ENCODE results near the gene SEC22C. TPM values are rescaled to one million over a fixed set of nuclear protein-coding genes. Genes with fewer than 3 reads are reported as not detected.

Gene SEC22C
- polyA plus RNA-seq, 1 experiment: 45.9 TPM

DNA sequence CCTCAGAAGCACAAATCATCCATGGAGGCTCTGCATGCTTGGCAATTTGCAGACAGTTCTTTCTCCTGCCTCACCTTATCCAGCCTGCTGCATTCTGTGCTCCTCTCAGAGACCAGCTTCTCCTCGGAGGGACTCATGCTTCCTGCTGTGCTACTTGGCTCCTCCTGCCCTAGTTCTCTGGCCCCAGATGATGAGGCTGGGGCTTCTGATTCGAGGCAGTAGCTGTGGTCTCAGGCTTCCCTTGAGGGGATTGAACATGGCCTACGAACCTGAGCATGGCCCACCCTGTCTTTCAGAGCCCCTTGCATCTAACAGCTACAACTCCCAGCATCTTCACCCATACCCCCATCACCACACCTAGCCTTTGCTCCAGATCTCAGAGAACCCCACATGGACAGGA, 72.7 kb downstream of the SEC22C start:
- CTCF ChIA-PET: interaction anchor here (0.8 to 1.6 kb wide), 4 partner anchors 16 to 153 kb away, joined by 3 to 4 read pairs (median 4); no protein-coding TSS in a partner anchor
- Histone ChIP-seq H3K27me3 (ENCODE audit: control insufficient read depth, insufficient read depth, low read length) (peaks cover 7% of the 10 kb centered on the region), H3K36me3 (ENCODE audit: control insufficient read depth, insufficient read depth, low read length) (no peaks in the 10 kb centered on the region), H3K4me3 (ENCODE audit: low read depth, low read length) (no peak overlapping the region)
- DNase-seq (ENCODE audit: low read depth): no peak
- POLR2A ChIA-PET: no interaction called here
- TF ChIP-seq, protein P1, sequence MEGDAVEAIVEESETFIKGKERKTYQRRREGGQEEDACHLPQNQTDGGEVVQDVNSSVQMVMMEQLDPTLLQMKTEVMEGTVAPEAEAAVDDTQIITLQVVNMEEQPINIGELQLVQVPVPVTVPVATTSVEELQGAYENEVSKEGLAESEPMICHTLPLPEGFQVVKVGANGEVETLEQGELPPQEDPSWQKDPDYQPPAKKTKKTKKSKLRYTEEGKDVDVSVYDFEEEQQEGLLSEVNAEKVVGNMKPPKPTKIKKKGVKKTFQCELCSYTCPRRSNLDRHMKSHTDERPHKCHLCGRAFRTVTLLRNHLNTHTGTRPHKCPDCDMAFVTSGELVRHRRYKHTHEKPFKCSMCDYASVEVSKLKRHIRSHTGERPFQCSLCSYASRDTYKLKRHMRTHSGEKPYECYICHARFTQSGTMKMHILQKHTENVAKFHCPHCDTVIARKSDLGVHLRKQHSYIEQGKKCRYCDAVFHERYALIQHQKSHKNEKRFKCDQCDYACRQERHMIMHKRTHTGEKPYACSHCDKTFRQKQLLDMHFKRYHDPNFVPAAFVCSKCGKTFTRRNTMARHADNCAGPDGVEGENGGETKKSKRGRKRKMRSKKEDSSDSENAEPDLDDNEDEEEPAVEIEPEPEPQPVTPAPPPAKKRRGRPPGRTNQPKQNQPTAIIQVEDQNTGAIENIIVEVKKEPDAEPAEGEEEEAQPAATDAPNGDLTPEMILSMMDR (IDR thresholded peaks at IDR 0.05; ENCODE audit: insufficient read depth, low read depth, low read length): no peak

DNA sequence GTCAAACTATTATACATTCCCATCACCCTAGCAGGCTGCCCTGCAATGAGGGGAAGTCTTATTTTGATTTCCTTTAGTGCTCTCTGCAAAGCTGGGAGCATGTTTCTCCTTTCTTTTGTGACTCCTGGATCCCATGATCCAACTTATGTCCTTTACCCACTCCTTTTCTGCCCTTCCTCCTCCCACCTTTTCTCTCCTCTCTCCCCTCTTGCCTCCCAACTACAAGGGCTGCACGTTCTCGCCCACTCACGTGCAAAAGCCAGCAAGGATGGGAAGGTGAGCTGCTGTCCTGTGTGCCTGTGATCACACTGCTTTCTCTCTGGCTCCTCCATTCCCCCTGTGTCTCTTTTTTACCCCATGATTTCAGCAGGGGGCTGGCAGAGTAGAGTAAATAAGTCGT, 73.2 kb downstream of the SEC22C start:
- peaks cover 9% of the 10 kb centered on the region for H3K27me3 ChIP-seq (ENCODE audit: control insufficient read depth, insufficient read depth, low read length)
- ChIA-PET POLR2A (no interaction called here), CTCF (interaction anchor here (0.8 to 1.6 kb wide), 2 partner anchors 39 to 152 kb away, joined by 3 to 4 read pairs; no protein-coding TSS in a partner anchor)
- no peak for DNase-seq (ENCODE audit: low read depth)
- no peak overlapping the region for H3K4me3 ChIP-seq (ENCODE audit: low read depth, low read length)
- no peaks in the 10 kb centered on the region for H3K36me3 ChIP-seq (ENCODE audit: control insufficient read depth, insufficient read depth, low read length)
- TF ChIP-seq, protein P1 (IDR thresholded peaks at IDR 0.05; ENCODE audit: insufficient read depth, low read depth, low read length): no peak

GRCh38 chr3:42507761-42508335, 73.9 kb downstream of the SEC22C start:
- TF ChIP-seq, protein P1 (IDR thresholded peaks at IDR 0.05; ENCODE audit: insufficient read depth, low read depth, low read length): no peak
- H3K4me3 ChIP-seq (ENCODE audit: low read depth, low read length): no peak overlapping the region
- CTCF ChIA-PET: no interaction called here
- H3K36me3 ChIP-seq (ENCODE audit: control insufficient read depth, insufficient read depth, low read length): no peaks in the 10 kb centered on the region
- POLR2A ChIA-PET: no interaction called here
- H3K27me3 ChIP-seq (ENCODE audit: control insufficient read depth, insufficient read depth, low read length): peaks cover 15% of the 10 kb centered on the region
- no peak for DNase-seq (ENCODE audit: low read depth)

GRCh38 chr3:42507252-42507651, 74.5 kb downstream of the SEC22C start:
- Histone ChIP-seq H3K4me3 (ENCODE audit: low read depth, low read length) (no peak overlapping the region), H3K27me3 (ENCODE audit: control insufficient read depth, insufficient read depth, low read length) (peaks cover 17% of the 10 kb centered on the region), H3K36me3 (ENCODE audit: control insufficient read depth, insufficient read depth, low read length) (no peaks in the 10 kb centered on the region)
- no peak for DNase-seq (ENCODE audit: low read depth)
- ChIA-PET CTCF (no interaction called here), POLR2A (no interaction called here)
- TF ChIP-seq, protein P1 (IDR thresholded peaks at IDR 0.05; ENCODE audit: insufficient read depth, low read depth, low read length): no peak

GRCh38 chr3:42505849-42506410, 75.8 kb downstream of the SEC22C start:
- Histone ChIP-seq H3K4me3 (ENCODE audit: low read depth, low read length) (no peak overlapping the region), H3K27me3 (ENCODE audit: control insufficient read depth, insufficient read depth, low read length) (peaks cover 28% of the 10 kb centered on the region), H3K36me3 (ENCODE audit: control insufficient read depth, insufficient read depth, low read length) (no peaks in the 10 kb centered on the region)
- CTCF ChIA-PET: no interaction called here
- POLR2A ChIA-PET: no interaction called here
- no peak for DNase-seq (ENCODE audit: low read depth)
- TF ChIP-seq, protein P1 (IDR thresholded peaks at IDR 0.05; ENCODE audit: insufficient read depth, low read depth, low read length): no peak

All from BJ (cell line).